ENCODE measurements around the gene EFCAB6.

Gene EFCAB6

DNA sequence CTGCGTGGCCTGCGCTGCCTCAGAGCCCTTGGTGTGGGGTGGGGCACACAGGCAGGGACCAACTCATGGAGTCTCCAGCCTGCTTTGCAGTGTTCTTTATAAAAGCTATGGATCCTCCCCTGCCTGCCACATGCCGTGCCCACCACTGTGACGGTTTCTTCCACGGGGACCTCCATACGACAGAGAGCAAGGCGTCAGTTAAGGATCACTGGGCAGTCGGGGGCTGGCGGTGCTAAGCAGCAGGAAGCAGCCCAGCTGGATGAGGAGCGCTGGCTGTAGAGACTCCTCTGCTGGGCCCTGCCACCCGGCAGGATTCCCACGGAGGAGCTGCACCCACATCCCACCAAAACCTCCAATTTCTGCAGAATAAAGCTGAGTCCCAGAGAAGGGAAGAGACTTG lies 23.1 kb upstream of the EFCAB6 start (continued):
- TF ChIP-seq, protein P1, sequence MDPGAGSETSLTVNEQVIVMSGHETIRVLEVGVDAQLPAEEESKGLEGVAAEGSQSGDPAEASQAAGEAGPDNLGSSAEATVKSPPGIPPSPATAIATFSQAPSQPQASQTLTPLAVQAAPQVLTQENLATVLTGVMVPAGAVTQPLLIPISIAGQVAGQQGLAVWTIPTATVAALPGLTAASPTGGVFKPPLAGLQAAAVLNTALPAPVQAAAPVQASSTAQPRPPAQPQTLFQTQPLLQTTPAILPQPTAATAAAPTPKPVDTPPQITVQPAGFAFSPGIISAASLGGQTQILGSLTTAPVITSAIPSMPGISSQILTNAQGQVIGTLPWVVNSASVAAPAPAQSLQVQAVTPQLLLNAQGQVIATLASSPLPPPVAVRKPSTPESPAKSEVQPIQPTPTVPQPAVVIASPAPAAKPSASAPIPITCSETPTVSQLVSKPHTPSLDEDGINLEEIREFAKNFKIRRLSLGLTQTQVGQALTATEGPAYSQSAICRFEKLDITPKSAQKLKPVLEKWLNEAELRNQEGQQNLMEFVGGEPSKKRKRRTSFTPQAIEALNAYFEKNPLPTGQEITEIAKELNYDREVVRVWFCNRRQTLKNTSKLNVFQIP (CRISPR knock-in tag; IDR thresholded peaks at IDR 0.05; ENCODE audit: borderline replicate concordance, low read depth): no peak
- TF ChIP-seq BACH2 (CRISPR knock-in tag; IDR thresholded peaks at IDR 0.05; ENCODE audit: borderline replicate concordance): no peak
- TF ChIP-seq PPARA (CRISPR knock-in tag; IDR thresholded peaks at IDR 0.05; ENCODE audit: borderline replicate concordance): no peak
- TF ChIP-seq, protein P2, sequence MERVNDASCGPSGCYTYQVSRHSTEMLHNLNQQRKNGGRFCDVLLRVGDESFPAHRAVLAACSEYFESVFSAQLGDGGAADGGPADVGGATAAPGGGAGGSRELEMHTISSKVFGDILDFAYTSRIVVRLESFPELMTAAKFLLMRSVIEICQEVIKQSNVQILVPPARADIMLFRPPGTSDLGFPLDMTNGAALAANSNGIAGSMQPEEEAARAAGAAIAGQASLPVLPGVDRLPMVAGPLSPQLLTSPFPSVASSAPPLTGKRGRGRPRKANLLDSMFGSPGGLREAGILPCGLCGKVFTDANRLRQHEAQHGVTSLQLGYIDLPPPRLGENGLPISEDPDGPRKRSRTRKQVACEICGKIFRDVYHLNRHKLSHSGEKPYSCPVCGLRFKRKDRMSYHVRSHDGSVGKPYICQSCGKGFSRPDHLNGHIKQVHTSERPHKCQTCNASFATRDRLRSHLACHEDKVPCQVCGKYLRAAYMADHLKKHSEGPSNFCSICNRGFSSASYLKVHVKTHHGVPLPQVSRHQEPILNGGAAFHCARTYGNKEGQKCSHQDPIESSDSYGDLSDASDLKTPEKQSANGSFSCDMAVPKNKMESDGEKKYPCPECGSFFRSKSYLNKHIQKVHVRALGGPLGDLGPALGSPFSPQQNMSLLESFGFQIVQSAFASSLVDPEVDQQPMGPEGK (CRISPR knock-in tag; IDR thresholded peaks at IDR 0.05; ENCODE audit: borderline replicate concordance): no peak

DNA sequence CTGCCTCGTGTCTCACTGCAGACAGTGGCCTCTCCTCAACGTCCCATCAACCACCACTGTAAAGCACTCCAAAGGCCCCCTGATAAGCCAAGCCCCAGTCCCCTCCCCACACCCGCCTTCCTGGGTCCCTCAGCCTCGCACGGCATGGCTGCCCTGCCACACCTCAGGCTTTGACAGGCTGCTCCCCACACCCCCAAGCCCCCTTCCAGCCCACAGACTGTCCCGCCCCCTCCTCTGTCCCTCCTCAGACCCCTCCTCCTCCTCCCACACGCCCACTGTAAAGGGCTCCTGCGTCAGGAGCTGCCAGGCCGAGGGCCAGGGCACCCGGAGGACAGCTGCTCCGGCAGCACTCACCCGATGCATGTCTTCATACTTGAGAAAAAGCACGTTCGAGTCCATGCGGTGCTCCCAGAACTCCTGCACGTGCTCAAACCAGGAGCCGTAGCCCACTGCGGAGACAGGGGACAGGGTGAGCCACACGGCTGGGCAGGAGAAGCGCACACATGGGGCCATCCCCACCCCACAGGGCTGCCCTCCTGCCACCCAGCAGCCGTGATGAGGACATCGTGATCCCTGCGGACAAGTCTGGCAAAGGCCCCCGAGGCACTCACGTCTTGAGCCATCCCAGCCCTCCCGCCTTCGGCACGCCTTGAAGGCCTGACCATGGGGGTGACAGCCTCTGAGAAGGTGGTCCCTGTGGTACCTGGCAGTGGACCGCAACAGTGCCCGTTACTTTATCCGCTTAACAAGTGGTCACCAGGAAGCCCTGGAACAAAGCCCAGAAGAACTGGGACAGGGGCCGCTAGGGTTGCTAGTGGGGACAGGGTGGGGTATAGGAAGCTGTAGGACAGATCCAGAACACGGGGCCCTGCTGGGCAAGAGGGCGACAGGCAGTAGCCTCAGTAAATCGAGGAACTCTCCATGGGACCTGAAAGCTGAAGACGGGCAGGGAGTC lies 21.5 kb upstream of the EFCAB6 start:
- ATAC-seq: no peak
- TF ChIP-seq ZNF8 (CRISPR knock-in tag; IDR thresholded peaks at IDR 0.05): no peak
- TF ChIP-seq, protein P3, sequence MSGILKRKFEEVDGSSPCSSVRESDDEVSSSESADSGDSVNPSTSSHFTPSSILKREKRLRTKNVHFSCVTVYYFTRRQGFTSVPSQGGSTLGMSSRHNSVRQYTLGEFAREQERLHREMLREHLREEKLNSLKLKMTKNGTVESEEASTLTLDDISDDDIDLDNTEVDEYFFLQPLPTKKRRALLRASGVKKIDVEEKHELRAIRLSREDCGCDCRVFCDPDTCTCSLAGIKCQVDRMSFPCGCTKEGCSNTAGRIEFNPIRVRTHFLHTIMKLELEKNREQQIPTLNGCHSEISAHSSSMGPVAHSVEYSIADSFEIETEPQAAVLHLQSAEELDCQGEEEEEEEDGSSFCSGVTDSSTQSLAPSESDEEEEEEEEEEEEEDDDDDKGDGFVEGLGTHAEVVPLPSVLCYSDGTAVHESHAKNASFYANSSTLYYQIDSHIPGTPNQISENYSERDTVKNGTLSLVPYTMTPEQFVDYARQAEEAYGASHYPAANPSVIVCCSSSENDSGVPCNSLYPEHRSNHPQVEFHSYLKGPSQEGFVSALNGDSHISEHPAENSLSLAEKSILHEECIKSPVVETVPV (CRISPR knock-in tag; IDR thresholded peaks at IDR 0.05): no peak
- TF ChIP-seq, protein P4, sequence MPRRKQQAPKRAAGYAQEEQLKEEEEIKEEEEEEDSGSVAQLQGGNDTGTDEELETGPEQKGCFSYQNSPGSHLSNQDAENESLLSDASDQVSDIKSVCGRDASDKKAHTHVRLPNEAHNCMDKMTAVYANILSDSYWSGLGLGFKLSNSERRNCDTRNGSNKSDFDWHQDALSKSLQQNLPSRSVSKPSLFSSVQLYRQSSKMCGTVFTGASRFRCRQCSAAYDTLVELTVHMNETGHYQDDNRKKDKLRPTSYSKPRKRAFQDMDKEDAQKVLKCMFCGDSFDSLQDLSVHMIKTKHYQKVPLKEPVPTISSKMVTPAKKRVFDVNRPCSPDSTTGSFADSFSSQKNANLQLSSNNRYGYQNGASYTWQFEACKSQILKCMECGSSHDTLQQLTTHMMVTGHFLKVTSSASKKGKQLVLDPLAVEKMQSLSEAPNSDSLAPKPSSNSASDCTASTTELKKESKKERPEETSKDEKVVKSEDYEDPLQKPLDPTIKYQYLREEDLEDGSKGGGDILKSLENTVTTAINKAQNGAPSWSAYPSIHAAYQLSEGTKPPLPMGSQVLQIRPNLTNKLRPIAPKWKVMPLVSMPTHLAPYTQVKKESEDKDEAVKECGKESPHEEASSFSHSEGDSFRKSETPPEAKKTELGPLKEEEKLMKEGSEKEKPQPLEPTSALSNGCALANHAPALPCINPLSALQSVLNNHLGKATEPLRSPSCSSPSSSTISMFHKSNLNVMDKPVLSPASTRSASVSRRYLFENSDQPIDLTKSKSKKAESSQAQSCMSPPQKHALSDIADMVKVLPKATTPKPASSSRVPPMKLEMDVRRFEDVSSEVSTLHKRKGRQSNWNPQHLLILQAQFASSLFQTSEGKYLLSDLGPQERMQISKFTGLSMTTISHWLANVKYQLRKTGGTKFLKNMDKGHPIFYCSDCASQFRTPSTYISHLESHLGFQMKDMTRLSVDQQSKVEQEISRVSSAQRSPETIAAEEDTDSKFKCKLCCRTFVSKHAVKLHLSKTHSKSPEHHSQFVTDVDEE (CRISPR knock-in tag; IDR thresholded peaks at IDR 0.05): no peak
- TF ChIP-seq ZFP30 (CRISPR knock-in tag; IDR thresholded peaks at IDR 0.05): no peak
- TF ChIP-seq BACH2 (CRISPR knock-in tag; IDR thresholded peaks at IDR 0.05; ENCODE audit: borderline replicate concordance): no peak
- TF ChIP-seq TCF4 (CRISPR knock-in tag; IDR thresholded peaks at IDR 0.05; ENCODE audit: borderline replicate concordance): no peak
- TF ChIP-seq, protein P5, sequence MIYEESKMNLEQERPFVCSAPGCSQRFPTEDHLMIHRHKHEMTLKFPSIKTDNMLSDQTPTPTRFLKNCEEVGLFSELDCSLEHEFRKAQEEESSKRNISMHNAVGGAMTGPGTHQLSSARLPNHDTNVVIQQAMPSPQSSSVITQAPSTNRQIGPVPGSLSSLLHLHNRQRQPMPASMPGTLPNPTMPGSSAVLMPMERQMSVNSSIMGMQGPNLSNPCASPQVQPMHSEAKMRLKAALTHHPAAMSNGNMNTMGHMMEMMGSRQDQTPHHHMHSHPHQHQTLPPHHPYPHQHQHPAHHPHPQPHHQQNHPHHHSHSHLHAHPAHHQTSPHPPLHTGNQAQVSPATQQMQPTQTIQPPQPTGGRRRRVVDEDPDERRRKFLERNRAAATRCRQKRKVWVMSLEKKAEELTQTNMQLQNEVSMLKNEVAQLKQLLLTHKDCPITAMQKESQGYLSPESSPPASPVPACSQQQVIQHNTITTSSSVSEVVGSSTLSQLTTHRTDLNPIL (CRISPR knock-in tag; IDR thresholded peaks at IDR 0.05; ENCODE audit: low read depth): no peak
- TF ChIP-seq, protein P1 (CRISPR knock-in tag; IDR thresholded peaks at IDR 0.05; ENCODE audit: borderline replicate concordance, low read depth): no peak
- no peak for TF ChIP-seq ZFP3 (CRISPR knock-in tag; IDR thresholded peaks at IDR 0.05)
- no peak for TF ChIP-seq PPARA (CRISPR knock-in tag; IDR thresholded peaks at IDR 0.05; ENCODE audit: borderline replicate concordance)
- no peak for TF ChIP-seq OSR1 (CRISPR knock-in tag; IDR thresholded peaks at IDR 0.05)
- no peak for TF ChIP-seq ARNTL (CRISPR knock-in tag; IDR thresholded peaks at IDR 0.05; ENCODE audit: borderline replicate concordance, low read depth)
- TF ChIP-seq ZC3H10 (CRISPR knock-in tag; IDR thresholded peaks at IDR 0.05): no peak
- no peak for TF ChIP-seq RARB (CRISPR knock-in tag; IDR thresholded peaks at IDR 0.05)
- TF ChIP-seq SNAI2 (CRISPR knock-in tag; IDR thresholded peaks at IDR 0.05): no peak
- TF ChIP-seq ISL1 (CRISPR knock-in tag; IDR thresholded peaks at IDR 0.05): no peak
- TF ChIP-seq, protein P2 (CRISPR knock-in tag; IDR thresholded peaks at IDR 0.05; ENCODE audit: borderline replicate concordance): no peak
- TF ChIP-seq CSDC2 (CRISPR knock-in tag; IDR thresholded peaks at IDR 0.05): no peak
- no peak for TF ChIP-seq GLIS3 (CRISPR knock-in tag; IDR thresholded peaks at IDR 0.05)

Data from SK-N-SH treated with all-trans-retinoic acid at 6 μM for 48 hours (cell line).